HG02759 (cell line): ENCODE measurements around the gene CCDC81.
"Not testable (repeated sequence)": the region's sequence is repeated elsewhere in the genome, so short reads cannot be mapped to it uniquely, and the experiment has no call there.

Experiments
- ATAC-seq: cut with Tn5 transposase; IDR thresholded peaks from one replicate; pipeline ENCODE4 v1.9.1; 2021; ENCODE audit warnings: mild to moderate bottlenecking, moderate library complexity; ENCODE audit not compliant: unreplicated experiment

Gene CCDC81

GRCh38 chr11:86374586-86374985, at the start of gene CCDC81:
Gene CCDC81 (plus strand): TSS chr11:86374887. CDS start chr11:86375164, 277 bp downstream.
- ATAC-seq = no peak

GRCh38 chr11:86335131-86335767, 39.4 kb upstream of the CCDC81 start:
- no peak for ATAC-seq

- no peak for ATAC-seq
Measured at GRCh38 chr11:86337227-86337626, 37.5 kb upstream of the CCDC81 start.

GRCh38 chr11:86341382-86341781, 33.3 kb upstream of the CCDC81 start:
- no peak for ATAC-seq

- ATAC-seq = no peak
Measured at GRCh38 chr11:86346513-86346912, 28.2 kb upstream of the CCDC81 start.

GRCh38 chr11:86355256-86355655, 19.4 kb upstream of the CCDC81 start:
- no peak for ATAC-seq

- ATAC-seq = not testable (repeated sequence)
Measured at GRCh38 chr11:86357412-86357811, 17.3 kb upstream of the CCDC81 start.

- ATAC-seq = no peak
Measured at GRCh38 chr11:86358720-86359119, 16.0 kb upstream of the CCDC81 start.

- no peak for ATAC-seq
Measured at GRCh38 chr11:86360775-86361395, 13.8 kb upstream of the CCDC81 start.

- no peak for ATAC-seq
Measured at GRCh38 chr11:86363424-86363823, 11.3 kb upstream of the CCDC81 start.

- no peak for ATAC-seq
Measured at GRCh38 chr11:86365546-86365945, 9.1 kb upstream of the CCDC81 start.

GRCh38 chr11:86369668-86370067, 5.0 kb upstream of the CCDC81 start:
- ATAC-seq = no peak

GRCh38 chr11:86370171-86370570, 4.5 kb upstream of the CCDC81 start:
- no peak for ATAC-seq

- no peak for ATAC-seq
Measured at GRCh38 chr11:86370922-86371594, 3.6 kb upstream of the CCDC81 start.

- no peak for ATAC-seq
Measured at GRCh38 chr11:86372041-86372440, 2.6 kb upstream of the CCDC81 start.

GRCh38 chr11:86372586-86372985, 2.1 kb upstream of the CCDC81 start:
- ATAC-seq = no peak

GRCh38 chr11:86374069-86374468, 618 bp upstream of the CCDC81 start:
- no peak for ATAC-seq

GRCh38 chr11:86377972-86378371, 3.3 kb downstream of the CCDC81 start:
- ATAC-seq = no peak

- no peak for ATAC-seq
Measured at GRCh38 chr11:86380295-86381059, 5.8 kb downstream of the CCDC81 start.

GRCh38 chr11:86383041-86383955, 8.6 kb downstream of the CCDC81 start:
- ATAC-seq = no peak
